HepG2 (cell line): ENCODE data around the gene DAPK3. TPM values are rescaled to one million over a fixed set of nuclear protein-coding genes. Genes with fewer than 3 reads are reported as not detected.

Experiments used
- ATF5 ChIP-seq: sonication (generic); formaldehyde crosslinking; IDR thresholded peaks from 2 replicates; pipeline ENCODE4 v1.4.0; 2020; ENCODE audit warnings: mild to moderate bottlenecking, low read depth, missing genetic modification reagents
- FOSL1 ChIP-seq: sonication (generic); formaldehyde crosslinking; IDR thresholded peaks from 2 replicates; pipeline ENCODE4 v1.9.0; 2021; ENCODE audit warnings: missing genetic modification reagents, borderline replicate concordance
- GATA4 ChIP-seq: sonication (generic); IDR thresholded peaks from 2 replicates; pipeline ENCODE4 v1.6.1; 2016; ENCODE audit warnings: antibody characterized with exemption, low read depth, borderline replicate concordance
- GLI4 ChIP-seq: sonication (generic); formaldehyde crosslinking; IDR thresholded peaks from 2 replicates; pipeline ENCODE4 v1.5.1; 2020; ENCODE audit warnings: missing genetic modification reagents, mild to moderate bottlenecking, moderate library complexity, borderline replicate concordance
- HNF1B ChIP-seq: sonication (generic); formaldehyde crosslinking; IDR thresholded peaks from 2 replicates; pipeline ENCODE4 v1.5.1; 2020; ENCODE audit warnings: mild to moderate bottlenecking, moderate library complexity, missing genetic modification reagents
- HNF4A ChIP-seq: sonication (generic); formaldehyde crosslinking; IDR thresholded peaks from 2 replicates; pipeline ENCODE4 v1.4.0; 2020; ENCODE audit warnings: missing genetic modification reagents
- KLF11 ChIP-seq: IDR thresholded peaks from 2 replicates; pipeline ENCODE4 v1.6.1; 2016; ENCODE audit warnings: missing compliant biosample characterization
- PPARG ChIP-seq: conservative IDR thresholded peaks from 2 replicates; pipeline ENCODE4 v1.6.1; 2016; ENCODE audit warnings: missing biosample characterization, missing genetic modification reagents
- RBAK ChIP-seq: sonication (generic); formaldehyde crosslinking; IDR thresholded peaks from 2 replicates; pipeline ENCODE4 v1.5.1; 2020; ENCODE audit warnings: mild to moderate bottlenecking, missing genetic modification reagents
- SNAPC5 ChIP-seq: sonication (generic); formaldehyde crosslinking; IDR thresholded peaks from 2 replicates; pipeline ENCODE4 v1.8.1; 2023; ENCODE audit warnings: mild to moderate bottlenecking, missing genetic modification reagents, borderline replicate concordance
- TOE1 ChIP-seq: sonication (generic); formaldehyde crosslinking; IDR thresholded peaks from 2 replicates; pipeline ENCODE4 v1.4.0; 2020; ENCODE audit warnings: mild to moderate bottlenecking, missing genetic modification reagents
- U2AF1 ChIP-seq: fragments of 200-400 bp; formaldehyde crosslinking; optimal IDR thresholded peaks from 2 replicates; pipeline ENCODE3; 2017; ENCODE audit warnings: mild to moderate bottlenecking, low read depth, low read length
- ZNF317 ChIP-seq: sonication (generic); formaldehyde crosslinking; IDR thresholded peaks from 2 replicates; pipeline ENCODE4 v1.5.0; 2020; ENCODE audit warnings: mild to moderate bottlenecking, missing genetic modification reagents
- ZNF33A ChIP-seq: sonication (generic); formaldehyde crosslinking; IDR thresholded peaks from 2 replicates; pipeline ENCODE4 v1.5.1; 2020; ENCODE audit warnings: missing genetic modification reagents, mild to moderate bottlenecking, moderate library complexity, borderline replicate concordance
- ZNF639 ChIP-seq: conservative IDR thresholded peaks from 2 replicates; pipeline ENCODE4 v1.6.1; 2018; ENCODE audit warnings: missing genetic modification reagents
- ZNF709 ChIP-seq: sonication (generic); formaldehyde crosslinking; IDR thresholded peaks from 2 replicates; pipeline ENCODE4 v1.5.0; 2020; ENCODE audit warnings: mild to moderate bottlenecking, missing genetic modification reagents
- ZNF776 ChIP-seq: sonication (generic); formaldehyde crosslinking; IDR thresholded peaks from 2 replicates; pipeline ENCODE4 v1.4.0; 2020; ENCODE audit warnings: mild to moderate bottlenecking, missing genetic modification reagents
- polyA plus RNA-seq, 8 experiments: library from polyadenylated mRNA; depleted of rRNA in 3 of 8; stranded (reverse) in 7 of 8; unstranded in 1 of 8; fragments of >200 nt; fragmentation: Illumina TruSeq in 4 of 8; extraction: Trizol in 4 of 8; gene quantifications; 2 replicates each; pipeline versions ENCODE4 v1.2.1 to v1.2.3, GENCODE V29; 2011 to 2016; ENCODE audit warnings: low read depth in 4 of 8, missing spikeins in 1 of 8, mixed read lengths in 1 of 8; ENCODE audit not compliant: insufficient read depth in 1 of 8
- total RNA-seq, 5 experiments: library from RNA; depleted of rRNA; stranded (reverse); fragments of >200 nt; fragmentation: Illumina TruSeq; extraction: Trizol; gene quantifications; 2 replicates each; pipeline ENCODE4 v1.2.3, GENCODE V29; 2016; ENCODE audit warnings: low read depth in 1 of 5
- TF ChIP-seq, protein P1 (sequence below): sonication (generic); formaldehyde crosslinking; IDR thresholded peaks from 2 replicates; pipeline ENCODE4 v1.5.0; 2020; ENCODE audit warnings: mild to moderate bottlenecking, missing genetic modification reagents, borderline replicate concordance

DAPK3 gene
- total and polyA plus RNA-seq, 2 of the 13 experiments (the other 11 are each of a cell fraction or from before 2014, with no cell fraction given): 30.5 to 37.3 TPM

DNA sequence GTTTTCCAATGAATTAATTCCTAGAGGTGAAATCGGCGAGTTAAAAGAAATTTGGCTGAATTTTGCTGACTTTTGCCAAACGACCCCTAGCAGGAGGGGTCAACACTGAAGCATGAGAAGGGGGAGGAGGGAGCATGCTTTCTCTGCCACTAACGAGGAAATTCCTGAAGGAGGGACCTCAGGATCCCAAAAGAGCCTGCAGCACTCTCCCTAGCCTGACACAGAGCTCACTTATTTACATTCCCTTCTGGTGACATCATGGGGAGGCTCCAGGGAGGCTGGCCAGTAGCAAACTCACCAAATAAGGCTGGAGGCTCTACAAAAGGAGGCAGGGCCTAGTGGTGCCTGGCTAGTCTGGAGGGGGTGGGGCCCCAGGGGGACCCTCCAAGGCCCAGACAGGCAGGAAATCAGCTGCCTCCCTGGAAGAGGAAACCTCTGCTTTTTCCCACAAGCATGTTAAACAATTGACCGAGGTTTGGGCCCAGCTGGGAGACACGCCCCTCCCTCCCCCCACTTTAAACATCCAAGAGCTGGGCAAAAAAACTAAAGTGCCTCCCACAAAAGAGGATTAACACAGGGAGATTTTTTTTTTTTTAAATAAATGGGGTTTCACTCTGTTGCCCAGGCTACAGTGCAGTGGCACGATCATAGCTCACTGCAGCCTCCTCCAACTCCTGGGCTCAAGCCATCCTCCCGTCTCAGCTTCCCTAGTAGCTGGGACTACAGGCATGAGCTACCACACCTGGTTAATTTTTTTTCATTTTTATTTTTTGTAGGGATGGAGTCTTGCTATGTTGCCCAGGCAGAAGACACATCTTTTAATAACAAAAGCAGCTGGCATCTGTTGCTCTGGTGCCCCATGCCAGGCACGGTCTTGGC, 2.1 kb downstream of the DAPK3 start (continued):
- TF ChIP-seq, protein P1, sequence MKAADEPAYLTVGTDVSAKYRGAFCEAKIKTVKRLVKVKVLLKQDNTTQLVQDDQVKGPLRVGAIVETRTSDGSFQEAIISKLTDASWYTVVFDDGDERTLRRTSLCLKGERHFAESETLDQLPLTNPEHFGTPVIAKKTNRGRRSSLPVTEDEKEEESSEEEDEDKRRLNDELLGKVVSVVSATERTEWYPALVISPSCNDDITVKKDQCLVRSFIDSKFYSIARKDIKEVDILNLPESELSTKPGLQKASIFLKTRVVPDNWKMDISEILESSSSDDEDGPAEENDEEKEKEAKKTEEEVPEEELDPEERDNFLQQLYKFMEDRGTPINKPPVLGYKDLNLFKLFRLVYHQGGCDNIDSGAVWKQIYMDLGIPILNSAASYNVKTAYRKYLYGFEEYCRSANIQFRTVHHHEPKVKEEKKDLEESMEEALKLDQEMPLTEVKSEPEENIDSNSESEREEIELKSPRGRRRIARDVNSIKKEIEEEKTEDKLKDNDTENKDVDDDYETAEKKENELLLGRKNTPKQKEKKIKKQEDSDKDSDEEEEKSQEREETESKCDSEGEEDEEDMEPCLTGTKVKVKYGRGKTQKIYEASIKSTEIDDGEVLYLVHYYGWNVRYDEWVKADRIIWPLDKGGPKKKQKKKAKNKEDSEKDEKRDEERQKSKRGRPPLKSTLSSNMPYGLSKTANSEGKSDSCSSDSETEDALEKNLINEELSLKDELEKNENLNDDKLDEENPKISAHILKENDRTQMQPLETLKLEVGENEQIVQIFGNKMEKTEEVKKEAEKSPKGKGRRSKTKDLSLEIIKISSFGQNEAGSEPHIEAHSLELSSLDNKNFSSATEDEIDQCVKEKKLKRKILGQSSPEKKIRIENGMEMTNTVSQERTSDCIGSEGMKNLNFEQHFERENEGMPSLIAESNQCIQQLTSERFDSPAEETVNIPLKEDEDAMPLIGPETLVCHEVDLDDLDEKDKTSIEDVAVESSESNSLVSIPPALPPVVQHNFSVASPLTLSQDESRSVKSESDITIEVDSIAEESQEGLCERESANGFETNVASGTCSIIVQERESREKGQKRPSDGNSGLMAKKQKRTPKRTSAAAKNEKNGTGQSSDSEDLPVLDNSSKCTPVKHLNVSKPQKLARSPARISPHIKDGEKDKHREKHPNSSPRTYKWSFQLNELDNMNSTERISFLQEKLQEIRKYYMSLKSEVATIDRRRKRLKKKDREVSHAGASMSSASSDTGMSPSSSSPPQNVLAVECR (CRISPR knock-in tag): no peak; the same call in 1 of the 2 replicates
- TF ChIP-seq TOE1 (CRISPR knock-in tag): no peak
- peak; percentile 45; the same call in 1 of the 2 replicates for TF ChIP-seq FOSL1 (CRISPR knock-in tag)
- TF ChIP-seq KLF11 (CRISPR knock-in tag): no peak
- TF ChIP-seq RBAK (CRISPR knock-in tag): no peak
- TF ChIP-seq HNF1B (CRISPR knock-in tag): peak; percentile 71; the same call in 1 of the 2 replicates
- no peak for TF ChIP-seq ZNF317 (CRISPR knock-in tag)
- no peak for TF ChIP-seq ZNF776 (CRISPR knock-in tag)
- TF ChIP-seq ATF5 (CRISPR knock-in tag): no peak
- TF ChIP-seq ZNF709 (CRISPR knock-in tag): no peak
- TF ChIP-seq PPARG: 0 out of 2 replicates have a peak, but pooled peaks have one; percentile 26
- TF ChIP-seq GATA4: no peak
- no peak for TF ChIP-seq ZNF639 (CRISPR knock-in tag)
- TF ChIP-seq SNAPC5 (CRISPR knock-in tag): no peak
- no peak for TF ChIP-seq ZNF33A
- TF ChIP-seq HNF4A (CRISPR knock-in tag): no peak
- no peak for TF ChIP-seq U2AF1
- TF ChIP-seq GLI4 (CRISPR knock-in tag): no peak
